K562 (cell line): ENCODE data around the gene TTBK1. TPM values are rescaled to one million over a fixed set of nuclear protein-coding genes. Genes with fewer than 3 reads are reported as not detected.

Experiments used
- ATAC-seq: fragments of 200-7000 bp; cut with Tn5 transposase; 3 replicates; pipeline ENCODE4 v1.9.1; 2020; ENCODE audit warnings: moderate library complexity
- BruUV-seq: library from RNA; stranded (reverse); fragments of 400-500 nt; replicated peaks from 2 replicates; lab custom pipeline; 2021; lab: Mats Ljungman, UMichigan
- CTCF ChIA-PET: fragments of 300-600 bp; formaldehyde crosslinking; extraction: SDS; loops from one replicate; lab custom pipeline; 2021; ENCODE audit warnings: low intra/inter-chr PET ratio; lab: Yijun Ruan, JAX
- POLR2A ChIA-PET: fragments of 300-600, 350-650 bp; sonication (Branson Sonifier 250); formaldehyde crosslinking; extraction: SDS; loops from one replicate; lab custom pipeline; 2021; ENCODE audit warnings: antibody characterized with exemption, inconsistent platforms; lab: Yijun Ruan, JAX
- DNase-seq, 4 experiments: peaks; one replicate each; pipeline versions ENCODE4 v3.0.0 to v3.0.0-alpha.2; 2011 to 2018; ENCODE audit warnings: low spot score in 3 of 4, mixed read lengths in 3 of 4; ENCODE audit errors: extremely low read depth in 1 of 4
- FAIRE-seq: peaks from 2 replicates; lab custom pipeline; 2011; peaks lifted over from hg19 to GRCh38; lab: Jason Lieb, UNC
- H2AFZ ChIP-seq: 2 replicates; pipeline ENCODE4 v1.6.0; 2011; ENCODE audit warnings: low read depth, low read length, control low read depth, inconsistent platforms
- H3K27ac ChIP-seq: fragments of 200-600 bp; 3 replicates; pipeline ENCODE4 v1.8.0; 2011; ENCODE audit warnings: low read depth, mild to moderate bottlenecking, control low read depth, inconsistent platforms, low read length, moderate library complexity, mixed read lengths; ENCODE audit errors: extremely low read depth
- H3K27me3 ChIP-seq, 2 experiments: fragments of 300-600 bp in 1 of 2; 2 replicates in 1 of 2; 3 replicates in 1 of 2; pipeline versions ENCODE4 v1.6.0 to v1.8.0; 2011; ENCODE audit warnings: inconsistent platforms in 2 of 2, low read length in 2 of 2, mild to moderate bottlenecking in 1 of 2, mixed read lengths in 1 of 2, moderate library complexity in 1 of 2; ENCODE audit not compliant: control insufficient read depth in 2 of 2, insufficient read depth in 2 of 2
- H3K36me3 ChIP-seq: fragments of 300-600 bp; 3 replicates; pipeline ENCODE4 v1.8.0; 2011; ENCODE audit warnings: mild to moderate bottlenecking, low read length, inconsistent platforms; ENCODE audit not compliant: control insufficient read depth, insufficient read depth
- H3K4me1 ChIP-seq, 2 experiments: fragments of 200-600 bp in 1 of 2; replicated peaks in 1 of 2; 2 replicates in 1 of 2; 3 replicates in 1 of 2; pipeline versions ENCODE4 v1.5.1 to v1.8.0; 2011; ENCODE audit warnings: inconsistent platforms in 2 of 2, low read length in 2 of 2, mild to moderate bottlenecking in 1 of 2, mixed read lengths in 1 of 2, moderate library complexity in 1 of 2; ENCODE audit not compliant: control insufficient read depth in 2 of 2, insufficient read depth in 2 of 2
- H3K4me2 ChIP-seq: 2 replicates; pipeline ENCODE4 v1.6.1; 2011; ENCODE audit warnings: low read length, control low read depth, inconsistent platforms, mixed read lengths; ENCODE audit not compliant: insufficient read depth
- H3K4me3 ChIP-seq: fragments of 200-600 bp; sonication (generic), shearing (Covaris generic); 2 replicates; pipeline ENCODE4 v1.5.1; 2016; ENCODE audit warnings: control low read depth, inconsistent platforms
- H3K79me2 ChIP-seq: fragments of 200-600 bp; 3 replicates; pipeline ENCODE4 v1.8.0; 2011; ENCODE audit warnings: low read length, inconsistent platforms; ENCODE audit not compliant: control insufficient read depth, insufficient read depth
- H3K9ac ChIP-seq, 2 experiments: 2 replicates each; pipeline versions ENCODE4 v1.6.0 to v1.6.1; 2011; ENCODE audit warnings: low read depth in 2 of 2, low read length in 2 of 2, control low read depth in 1 of 2, inconsistent platforms in 1 of 2, mild to moderate bottlenecking in 1 of 2, mixed read lengths in 1 of 2; ENCODE audit not compliant: insufficient read depth in 1 of 2
- H3K9me1 ChIP-seq: one replicate; pipeline ENCODE4 v1.6.0; 2011; ENCODE audit warnings: inconsistent platforms, mild to moderate bottlenecking, low read length, moderate library complexity; ENCODE audit not compliant: control insufficient read depth, insufficient read depth
- H3K9me3 ChIP-seq: replicated peaks from 2 replicates; pipeline ENCODE4 v1.5.1; 2011; ENCODE audit warnings: low read depth, low read length, inconsistent platforms; ENCODE audit not compliant: control insufficient read depth, insufficient read depth
- H4K20me1 ChIP-seq: replicated peaks from 2 replicates; pipeline ENCODE4 v1.6.1; 2011; ENCODE audit warnings: low read length, inconsistent platforms, mixed read lengths; ENCODE audit not compliant: control insufficient read depth, insufficient read depth
- EGR1 ChIP-seq: fragments of 450-650 bp; conservative IDR thresholded peaks from 2 replicates; pipeline ENCODE4 v1.6.1; 2017; ENCODE audit warnings: mild to moderate bottlenecking
- GABPB1 ChIP-seq: sonication (generic); formaldehyde crosslinking; IDR thresholded peaks from 2 replicates; pipeline ENCODE4 v1.8.0; 2022; ENCODE audit warnings: mild to moderate bottlenecking, missing genetic modification reagents
- HOXB6 ChIP-seq: fragments of 250-450 bp; sonication (Bioruptor Pico); IDR thresholded peaks from 2 replicates; pipeline ENCODE4 v1.5.1; 2022; ENCODE audit warnings: mild to moderate bottlenecking, borderline replicate concordance
- RHOXF2B ChIP-seq: fragments of 250-450 bp; sonication (Bioruptor Pico); conservative IDR thresholded peaks from 2 replicates; pipeline ENCODE4 v1.5.1; 2021
- VEZF1 ChIP-seq: fragments of 200-800 bp; sonication (Bioruptor generic); IDR thresholded peaks from 2 replicates; pipeline ENCODE4 v1.6.1; 2017; ENCODE audit warnings: missing genetic modification characterization, missing compliant biosample characterization
- ZBTB7A ChIP-seq: IDR thresholded peaks from 2 replicates; pipeline ENCODE4 v1.6.1; 2011; ENCODE audit warnings: low read depth, mild to moderate bottlenecking, low read length, moderate library complexity, borderline replicate concordance; ENCODE audit not compliant: control insufficient read depth
- WGBS: fragments of 100-300 bp; shearing (Covaris generic); methylation state at CpG from one replicate; pipeline ENCODE4 v1.1.6; 2016; ENCODE audit warnings: low coverage, mixed read lengths; ENCODE audit not compliant: insufficient coverage; ENCODE audit errors: missing lambda C conversion rate; 5-methylcytosine and 5-hydroxymethylcytosine counted together
- in situ Hi-C: fragments of 300-500 bp; cut with MboI; formaldehyde crosslinking; loops from 4 replicates; pipeline ENCODE4 v1.15.0; 2018; ENCODE audit warnings: inconsistent platforms, mixed read lengths
- intact Hi-C: fragments of 100-400 bp; cut with micrococcal nuclease; formaldehyde crosslinking; loops from 2 replicates; pipeline ENCODE4 v1.14.2; 2022
- polyA plus RNA-seq, 8 experiments: library from polyadenylated mRNA; depleted of rRNA in 4 of 8; stranded (reverse) in 5 of 8; unstranded in 3 of 8; fragments of >200 nt; fragmentation: Nextera tagmentation in 2 of 8; fragmentation: Illumina TruSeq in 1 of 8; extraction: Ambion mirVana in 2 of 8; extraction: Trizol in 1 of 8; gene quantifications; 2 replicates each; pipeline versions ENCODE4 v1.2.1 to v1.2.3, GENCODE V29; 2011 to 2014; ENCODE audit warnings: inconsistent platforms in 1 of 8, missing spikeins in 1 of 8
- total RNA-seq, 7 experiments: library from RNA; depleted of rRNA in 6 of 7; stranded (reverse); fragments of >200 nt in 6 of 7; fragmentation: Illumina TruSeq in 2 of 7; extraction: Trizol in 2 of 7; gene quantifications; 2 replicates each; pipeline versions ENCODE4 v1.2.1 to v1.2.3, GENCODE V29; 2011 to 2021; ENCODE audit warnings: low replicate concordance in 1 of 7

TTBK1 gene
- total and polyA plus RNA-seq, 9 of the 15 experiments (the other 6 are each of a cell fraction or from before 2014, with no cell fraction given), result not detected

GRCh38 chr6:43274916-43275597 lies 31.8 kb downstream of the TTBK1 start:
- FAIRE-seq (no peak), DNase-seq (peak in 2 of 4 experiments; percentile 85 to 87), ATAC-seq (peak; percentile 19; the same call in 2 of the 3 replicates)
- H3K79me2 ChIP-seq, result no peaks in the 10 kb centered on the region
- H3K36me3 ChIP-seq, result no peaks in the 10 kb centered on the region
- H3K4me2 ChIP-seq, result no peak overlapping the region
- no peak overlapping the region for H2AFZ ChIP-seq
- 0 out of 2 replicates have a peak, but pooled peaks cover 6% of the 10 kb centered on the region for H4K20me1 ChIP-seq
- ChIA-PET CTCF (no interaction called here), POLR2A (interaction anchor here (0.7 to 1.2 kb wide), 2 partner anchors 19 to 296 kb away, joined by 3 read pairs; no protein-coding TSS in a partner anchor)
- no peaks in the 10 kb centered on the region for H3K9me3 ChIP-seq
- H3K27me3 ChIP-seq, result peaks cover 29 to 73% of the 10 kb centered on the region in 2 experiments
- WGBS, result 15% methylated on average over 14 of the region's 65 CpGs
- TF ChIP-seq VEZF1 (peak; percentile 53), RHOXF2B (no peak), GABPB1 (CRISPR knock-in tag) (no peak), EGR1 (peak; percentile 62), ZBTB7A (0 out of 2 replicates have a peak, but pooled peaks have one; percentile 12), HOXB6 (no peak)
- H3K4me3 ChIP-seq, result no peak overlapping the region
- in situ Hi-C loops, result loop anchor here (5.0 kb wide), 1 partner anchor 57 kb away; no protein-coding TSS in a partner anchor
- intact Hi-C loops, result no loop called here
- no TSS peak for BruUV-seq
- H3K9ac ChIP-seq, result peak overlapping the region in 1 of 2 experiments; percentile 38; a peak in 1 of 4 replicates
- H3K27ac ChIP-seq, result no peak overlapping the region
- no peaks in the 10 kb centered on the region for H3K9me1 ChIP-seq
- H3K4me1 ChIP-seq, result peaks cover 0 to 28% of the 10 kb centered on the region in 2 experiments; a peak in 2 of 5 replicates
